IMR-90 (cell line): ENCODE data around the gene RAB3GAP2. TPM values are rescaled to one million over a fixed set of nuclear protein-coding genes. Genes with fewer than 3 reads are reported as not detected.

Experiments used
- ATAC-seq: fragments of 200-7000 bp; cut with Tn5 transposase; 2 replicates; pipeline ENCODE4 v1.9.1; 2020; ENCODE audit warnings: low read depth, mild to moderate bottlenecking, moderate library complexity
- BruUV-seq: library from RNA; stranded (reverse); fragments of 400-500 nt; replicated peaks from 2 replicates; lab custom pipeline; 2021; lab: Mats Ljungman, UMichigan
- CTCF ChIA-PET: fragments of 300-600 bp; formaldehyde crosslinking; extraction: SDS; loops from one replicate; lab custom pipeline; 2021; ENCODE audit warnings: antibody characterized with exemption; lab: Yijun Ruan, JAX
- POLR2A ChIA-PET: fragments of 300-600 bp; sonication (Branson Sonifier 250); formaldehyde crosslinking; loops from one replicate; lab custom pipeline; 2022; ENCODE audit warnings: antibody characterized with exemption; ENCODE audit not compliant: unreplicated experiment; lab: Charles Lee
- DNase-seq: peaks from one replicate; pipeline ENCODE4 v3.0.0; 2013
- H2AFZ ChIP-seq: replicated peaks from 2 replicates; pipeline ENCODE3; 2013; ENCODE audit warnings: low read length, mild to moderate bottlenecking; ENCODE audit not compliant: poor library complexity
- H2AK5ac ChIP-seq: 2 replicates; pipeline ENCODE4 v1.6.1; 2013; ENCODE audit warnings: low read depth, low read length, inconsistent platforms
- H2AK9ac ChIP-seq: replicated peaks from 2 replicates; pipeline ENCODE3; 2013; ENCODE audit warnings: mild to moderate bottlenecking, low read depth, low read length, moderate library complexity; ENCODE audit not compliant: poor library complexity
- H2BK120ac ChIP-seq: 2 replicates; pipeline ENCODE4 v1.6.1; 2013; ENCODE audit warnings: low read depth, low read length, inconsistent platforms
- H2BK15ac ChIP-seq: 3 replicates; pipeline ENCODE4 v1.6.1; 2013; ENCODE audit warnings: low read depth, low read length, inconsistent platforms
- H2BK20ac ChIP-seq: 2 replicates; pipeline ENCODE4 v1.6.1; 2013; ENCODE audit warnings: low read depth, mild to moderate bottlenecking, inconsistent platforms, low read length, moderate library complexity
- H2BK5ac ChIP-seq: 2 replicates; pipeline ENCODE4 v1.6.1; 2013; ENCODE audit warnings: mild to moderate bottlenecking, low read depth, low read length, inconsistent platforms; ENCODE audit not compliant: poor library complexity, severe bottlenecking
- H3K14ac ChIP-seq: replicated peaks from 2 replicates; pipeline ENCODE4 v1.6.1; 2013; ENCODE audit warnings: low read depth, low read length, inconsistent platforms
- H3K18ac ChIP-seq: 2 replicates; pipeline ENCODE4 v1.6.1; 2013; ENCODE audit warnings: low read depth, low read length, control low read depth
- H3K23ac ChIP-seq: 2 replicates; pipeline ENCODE4 v1.6.1; 2013; ENCODE audit warnings: low read depth, low read length, inconsistent platforms
- H3K27ac ChIP-seq: 2 replicates; pipeline ENCODE4 v1.5.1; 2013; ENCODE audit warnings: mild to moderate bottlenecking, control low read depth, low read length; ENCODE audit not compliant: insufficient read depth
- H3K27me3 ChIP-seq: 2 replicates; pipeline ENCODE4 v1.6.1; 2013; ENCODE audit warnings: low read length; ENCODE audit not compliant: control insufficient read depth, insufficient read depth
- H3K36me3 ChIP-seq: 2 replicates; pipeline ENCODE4 v1.6.1; 2013; ENCODE audit warnings: low read length, mixed read lengths; ENCODE audit not compliant: control insufficient read depth, insufficient read depth
- H3K4ac ChIP-seq: 2 replicates; pipeline ENCODE4 v1.6.1; 2013; ENCODE audit warnings: low read depth, low read length, inconsistent platforms
- H3K4me1 ChIP-seq: 2 replicates; pipeline ENCODE4 v1.6.1; 2013; ENCODE audit warnings: low read length, mixed read lengths; ENCODE audit not compliant: control insufficient read depth, insufficient read depth
- H3K4me2 ChIP-seq: 2 replicates; pipeline ENCODE4 v1.6.1; 2013; ENCODE audit warnings: low read depth, mild to moderate bottlenecking, control low read depth, low read length, moderate library complexity
- H3K4me3 ChIP-seq: 2 replicates; pipeline ENCODE4 v1.5.1; 2013; ENCODE audit warnings: low read depth, mild to moderate bottlenecking, control low read depth, low read length, moderate library complexity; ENCODE audit not compliant: insufficient read depth
- H3K56ac ChIP-seq: 2 replicates; pipeline ENCODE4 v1.6.1; 2013; ENCODE audit warnings: low read length, inconsistent platforms; ENCODE audit not compliant: insufficient read depth; ENCODE audit errors: extremely low read depth
- H3K79me1 ChIP-seq, 2 experiments: 2 replicates each; pipeline ENCODE4 v1.6.1; 2013; ENCODE audit warnings: low read length in 2 of 2, inconsistent platforms in 1 of 2, low read depth in 1 of 2
- H3K9ac ChIP-seq: 2 replicates; pipeline ENCODE4 v1.6.1; 2013; ENCODE audit warnings: low read depth, low read length, control low read depth
- H3K9me1 ChIP-seq: 2 replicates; pipeline ENCODE4 v1.6.1; 2013; ENCODE audit warnings: low read length, inconsistent platforms; ENCODE audit not compliant: insufficient read depth
- H3K9me3 ChIP-seq: 2 replicates; pipeline ENCODE4 v1.6.1; 2013; ENCODE audit warnings: low read length; ENCODE audit not compliant: control insufficient read depth, insufficient read depth
- H4K20me1 ChIP-seq: 2 replicates; pipeline ENCODE4 v1.6.1; 2013; ENCODE audit warnings: low read length, inconsistent platforms; ENCODE audit not compliant: insufficient read depth
- H4K5ac ChIP-seq: 2 replicates; pipeline ENCODE4 v1.6.1; 2013; ENCODE audit warnings: mild to moderate bottlenecking, low read depth, low read length, control low read depth
- H4K8ac ChIP-seq, 2 experiments: 2 replicates each; pipeline ENCODE4 v1.6.1; 2013; ENCODE audit warnings: low read depth in 2 of 2, low read length in 2 of 2, control low read depth in 1 of 2, inconsistent platforms in 1 of 2
- H4K91ac ChIP-seq: 2 replicates; pipeline ENCODE4 v1.6.1; 2013; ENCODE audit warnings: low read depth, low read length, inconsistent platforms; ENCODE audit not compliant: insufficient read depth
- BHLHE40 ChIP-seq: fragments of 150-350 bp; IDR thresholded peaks from 2 replicates; pipeline ENCODE4 v1.6.1; 2016; ENCODE audit warnings: mild to moderate bottlenecking, low read depth, low read length
- CEBPB ChIP-seq: IDR thresholded peaks from 2 replicates; pipeline ENCODE4 v1.6.1; 2012; ENCODE audit warnings: low read depth, low read length, improper control_type of control experiment
- CHD1 ChIP-seq: IDR thresholded peaks from 2 replicates; pipeline ENCODE4 v1.6.1; 2012; ENCODE audit warnings: low read depth, low read length, improper control_type of control experiment
- CTCF ChIP-seq: conservative IDR thresholded peaks from 2 replicates; pipeline ENCODE4 v1.5.1; 2012; ENCODE audit warnings: mild to moderate bottlenecking, low read depth, low read length, improper control_type of control experiment
- FOS ChIP-seq: fragments of 150-350 bp; IDR thresholded peaks from 2 replicates; pipeline ENCODE4 v1.6.1; 2016; ENCODE audit warnings: low read depth, low read length
- MAFK ChIP-seq: IDR thresholded peaks from 2 replicates; pipeline ENCODE4 v1.6.1; 2012; ENCODE audit warnings: low read depth, low read length, improper control_type of control experiment
- MAZ ChIP-seq: IDR thresholded peaks from 2 replicates; pipeline ENCODE4 v1.6.1; 2012; ENCODE audit warnings: low read depth, mild to moderate bottlenecking, low read length, improper control_type of control experiment, moderate library complexity, borderline replicate concordance
- MXI1 ChIP-seq: IDR thresholded peaks from 2 replicates; pipeline ENCODE4 v1.6.1; 2012; ENCODE audit warnings: low read depth, mild to moderate bottlenecking, low read length, moderate library complexity, borderline replicate concordance
- NFE2L2 ChIP-seq: fragments of 150-350 bp; IDR thresholded peaks from 2 replicates; pipeline ENCODE4 v1.6.1; 2016; ENCODE audit warnings: low read depth, mild to moderate bottlenecking, low read length
- POLR2A ChIP-seq: IDR thresholded peaks from 2 replicates; pipeline ENCODE4 v1.6.1; 2012; ENCODE audit warnings: mild to moderate bottlenecking, low read depth, low read length
- RAD21 ChIP-seq: IDR thresholded peaks from 2 replicates; pipeline ENCODE4 v1.6.1; 2012; ENCODE audit warnings: low read length, improper control_type of control experiment
- RCOR1 ChIP-seq: IDR thresholded peaks from 2 replicates; pipeline ENCODE4 v1.6.1; 2012; ENCODE audit warnings: mild to moderate bottlenecking, low read length, improper control_type of control experiment; ENCODE audit not compliant: insufficient replicate concordance
- RFX5 ChIP-seq: IDR thresholded peaks from 2 replicates; pipeline ENCODE4 v1.8.0; 2012; ENCODE audit warnings: low read depth, mild to moderate bottlenecking, low read length, moderate library complexity
- SMC3 ChIP-seq: fragments of 150-350 bp; IDR thresholded peaks from 2 replicates; pipeline ENCODE4 v1.6.1; 2016; ENCODE audit warnings: low read depth, mild to moderate bottlenecking, antibody characterized with exemption, low read length, moderate library complexity
- WGBS, 2 experiments: methylation state at CpG; one replicate each; pipeline versions ENCODE4 v1.1.5 to v1.1.7; 2013; ENCODE audit warnings: missing lambda C conversion rate in 2 of 2; ENCODE audit not compliant: insufficient read length in 1 of 2; ENCODE audit errors: extremely low coverage in 2 of 2; 5-methylcytosine and 5-hydroxymethylcytosine counted together
- dilution Hi-C: fragments of 300-500 bp; cut with HindIII; formaldehyde crosslinking; loops from one replicate; pipeline ENCODE4 v1.14.3; 2018; ENCODE audit warnings: low sequenced_read_pairs; ENCODE audit not compliant: unreplicated experiment
- in situ Hi-C: fragments of 300-500 bp; cut with MboI; formaldehyde crosslinking; loops from 3 replicates; pipeline ENCODE4 v1.14.3; 2019; ENCODE audit warnings: low sequenced_read_pairs, inconsistent platforms, mixed read lengths
- intact Hi-C: fragments of 100-400 bp; cut with micrococcal nuclease; formaldehyde crosslinking; loops from 2 replicates; pipeline ENCODE4 v1.10.0; 2022
- polyA plus RNA-seq, 3 experiments: library from polyadenylated mRNA; depleted of rRNA; stranded (reverse); fragments of >200 nt; gene quantifications; 2 replicates each; pipeline ENCODE4 v1.2.3, GENCODE V29; 2012; ENCODE audit warnings: low replicate concordance in 1 of 3
- total RNA-seq: library from RNA; depleted of rRNA; stranded (reverse); fragments of >200 nt; gene quantifications from 2 replicates; pipeline ENCODE4 v1.2.3, GENCODE V29; 2012
- TF ChIP-seq, protein P1 (sequence below): fragments of 150-350 bp; IDR thresholded peaks from 2 replicates; pipeline ENCODE4 v1.6.1; 2017; ENCODE audit warnings: mild to moderate bottlenecking, antibody characterized with exemption, low read length, low read depth
- TF ChIP-seq, protein P2 (sequence below): fragments of 150-350 bp; IDR thresholded peaks from 2 replicates; pipeline ENCODE4 v1.6.1; 2016; ENCODE audit warnings: low read depth, mild to moderate bottlenecking, low read length, moderate library complexity, borderline replicate concordance

The RAB3GAP2 gene
- total and polyA plus RNA-seq, 2 of the 4 experiments (the other 2 are of a cell fraction), result 12.3 to 37.8 TPM

GRCh38 chr1:220307607-220308006, 35.4 kb upstream of the RAB3GAP2 start:
- no peak overlapping the region for H3K23ac ChIP-seq
- no peak overlapping the region for H3K27ac ChIP-seq
- H2AFZ ChIP-seq, result no peak overlapping the region
- H2BK15ac ChIP-seq, result no peak overlapping the region
- BruUV-seq, result no TSS peak
- no peak for TF ChIP-seq MAZ
- TF ChIP-seq, protein P1, sequence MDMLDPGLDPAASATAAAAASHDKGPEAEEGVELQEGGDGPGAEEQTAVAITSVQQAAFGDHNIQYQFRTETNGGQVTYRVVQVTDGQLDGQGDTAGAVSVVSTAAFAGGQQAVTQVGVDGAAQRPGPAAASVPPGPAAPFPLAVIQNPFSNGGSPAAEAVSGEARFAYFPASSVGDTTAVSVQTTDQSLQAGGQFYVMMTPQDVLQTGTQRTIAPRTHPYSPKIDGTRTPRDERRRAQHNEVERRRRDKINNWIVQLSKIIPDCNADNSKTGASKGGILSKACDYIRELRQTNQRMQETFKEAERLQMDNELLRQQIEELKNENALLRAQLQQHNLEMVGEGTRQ, result no peak
- no peak for TF ChIP-seq RFX5
- TF ChIP-seq CHD1, result no peak
- no peak for TF ChIP-seq POLR2A
- no peak for TF ChIP-seq SMC3
- no peak for TF ChIP-seq CEBPB
- no peak for TF ChIP-seq RAD21
- no peak for TF ChIP-seq RCOR1
- no peak for TF ChIP-seq MXI1
- TF ChIP-seq MAFK, result no peak
- no peak for TF ChIP-seq NFE2L2
- TF ChIP-seq BHLHE40, result no peak
- TF ChIP-seq CTCF, result no peak
- TF ChIP-seq, protein P2, sequence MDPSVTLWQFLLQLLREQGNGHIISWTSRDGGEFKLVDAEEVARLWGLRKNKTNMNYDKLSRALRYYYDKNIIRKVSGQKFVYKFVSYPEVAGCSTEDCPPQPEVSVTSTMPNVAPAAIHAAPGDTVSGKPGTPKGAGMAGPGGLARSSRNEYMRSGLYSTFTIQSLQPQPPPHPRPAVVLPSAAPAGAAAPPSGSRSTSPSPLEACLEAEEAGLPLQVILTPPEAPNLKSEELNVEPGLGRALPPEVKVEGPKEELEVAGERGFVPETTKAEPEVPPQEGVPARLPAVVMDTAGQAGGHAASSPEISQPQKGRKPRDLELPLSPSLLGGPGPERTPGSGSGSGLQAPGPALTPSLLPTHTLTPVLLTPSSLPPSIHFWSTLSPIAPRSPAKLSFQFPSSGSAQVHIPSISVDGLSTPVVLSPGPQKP, result no peak
- TF ChIP-seq FOS, result no peak
- no peak overlapping the region for H3K14ac ChIP-seq
- no peak overlapping the region for H3K18ac ChIP-seq
- no peaks in the 10 kb centered on the region for H3K9me3 ChIP-seq
- WGBS, 2 experiments, result 80% methylated on average over 1 of the region's 3 CpGs; no CpG with 5 or more reads in 1 of the 2 experiments
- no peak overlapping the region for H3K4me3 ChIP-seq
- no peaks in the 10 kb centered on the region; the same call in 1 of the 2 replicates for H3K9me1 ChIP-seq
- intact Hi-C loops, result loop anchor here (10.0 kb wide), 1 partner anchor 217 kb away; the partner anchor contains the start of gene MARK1
- H4K8ac ChIP-seq, result no peak overlapping the region
- no peak overlapping the region for H3K56ac ChIP-seq
- no peak overlapping the region for H2BK120ac ChIP-seq
- no peak overlapping the region for H2AK5ac ChIP-seq
- no peak for DNase-seq
- H3K4me1 ChIP-seq, result no peaks in the 10 kb centered on the region
- H3K27me3 ChIP-seq, result peaks cover 2% of the 10 kb centered on the region
- dilution Hi-C loops, result no loop called here
- in situ Hi-C loops, result no loop called here
- no peak overlapping the region for H3K9ac ChIP-seq
- no peaks in the 10 kb centered on the region for H4K20me1 ChIP-seq
- no peaks in the 10 kb centered on the region for H3K36me3 ChIP-seq
- H2AK9ac ChIP-seq, result no peak overlapping the region
- H4K91ac ChIP-seq, result no peak overlapping the region
- no peak overlapping the region for H3K4me2 ChIP-seq
- CTCF ChIA-PET, result interaction anchor here (0.7 kb wide), 1 partner anchor 24 kb away, joined by 7 read pairs; no protein-coding TSS in a partner anchor
- no peak overlapping the region for H3K4ac ChIP-seq
- ATAC-seq, result no peak
- H3K79me1 ChIP-seq, result no peaks in the 10 kb centered on the region
- no peak overlapping the region for H2BK5ac ChIP-seq
- H2BK20ac ChIP-seq, result no peak overlapping the region
- no peak overlapping the region for H4K5ac ChIP-seq
- POLR2A ChIA-PET, result no interaction called here
